Endodermal cell (in vitro differentiated cells): ENCODE data around the gene PADI3. TPM values are rescaled to one million over a fixed set of nuclear protein-coding genes. Genes with fewer than 3 reads are reported as not detected.
"Not testable (repeated sequence)": the region's sequence is repeated elsewhere in the genome, so short reads cannot be mapped to it uniquely, and the experiment has no call there.

Source experiments
- DNase-seq: peaks from one replicate; pipeline ENCODE4 v3.0.0-alpha.2; 2017
- H3K27ac ChIP-seq: 2 replicates; pipeline ENCODE4 v1.5.1; 2013; ENCODE audit warnings: mild to moderate bottlenecking, low read depth, low read length, moderate library complexity
- H3K27me3 ChIP-seq: 2 replicates; pipeline ENCODE4 v1.6.1; 2013; ENCODE audit warnings: mild to moderate bottlenecking, low read length, moderate library complexity; ENCODE audit not compliant: insufficient read depth, control insufficient read depth, poor library complexity, severe bottlenecking
- H3K36me3 ChIP-seq: 2 replicates; pipeline ENCODE4 v1.7.0; 2013; ENCODE audit warnings: mild to moderate bottlenecking, low read length, moderate library complexity; ENCODE audit not compliant: control insufficient read depth, insufficient read depth
- H3K4me1 ChIP-seq: one replicate; pipeline ENCODE4 v1.7.0; 2013; ENCODE audit warnings: low read length; ENCODE audit not compliant: control insufficient read depth, insufficient read depth
- H3K4me3 ChIP-seq: 2 replicates; pipeline ENCODE4 v1.5.1; 2013; ENCODE audit warnings: mild to moderate bottlenecking, low read length, moderate library complexity
- H3K9ac ChIP-seq: 2 replicates; pipeline ENCODE4 v1.6.1; 2013; ENCODE audit warnings: mild to moderate bottlenecking, low read length, moderate library complexity; ENCODE audit not compliant: poor library complexity, severe bottlenecking; ENCODE audit errors: extremely low read depth
- H3K9me3 ChIP-seq: 2 replicates; pipeline ENCODE4 v1.6.1; 2013; ENCODE audit warnings: mild to moderate bottlenecking, low read length, moderate library complexity; ENCODE audit not compliant: control insufficient read depth
- H3K27ac Mint-ChIP-seq: 2 replicates; pipeline ENCODE4 v1.8.0; 2020; ENCODE audit warnings: mixed read lengths
- H3K27me3 Mint-ChIP-seq: 2 replicates; pipeline ENCODE4 v1.8.0; 2021; ENCODE audit warnings: mild to moderate bottlenecking, mixed read lengths; ENCODE audit not compliant: insufficient read depth
- H3K36me3 Mint-ChIP-seq: 2 replicates; pipeline ENCODE4 v1.8.0; 2020; ENCODE audit warnings: low read depth, mixed read lengths
- H3K4me1 Mint-ChIP-seq: 2 replicates; pipeline ENCODE4 v1.8.0; 2020; ENCODE audit warnings: mixed read lengths
- H3K4me3 Mint-ChIP-seq: 2 replicates; pipeline ENCODE4 v1.8.0; 2020; ENCODE audit warnings: mild to moderate bottlenecking, moderate library complexity, mixed read lengths
- H3K9me3 Mint-ChIP-seq: 2 replicates; pipeline ENCODE4 v1.8.0; 2020; ENCODE audit warnings: mild to moderate bottlenecking, mixed read lengths
- WGBS, 2 experiments: methylation state at CpG; one replicate each; pipeline versions ENCODE4 v1.1.5 to v1.1.7; 2013; ENCODE audit warnings: missing lambda C conversion rate in 2 of 2, mixed read lengths in 1 of 2; ENCODE audit not compliant: insufficient coverage in 1 of 2, insufficient read length in 1 of 2; 5-methylcytosine and 5-hydroxymethylcytosine counted together
- total RNA-seq, 2 donors: library from RNA; stranded (reverse); fragmentation: NEBNext Ultra II Directional in 1 of 2; extraction: Animal tissue kit (Norgen Biotek cat#: 25700) in 1 of 2; gene quantifications; 2 replicates in 1 of 2; 3 replicates in 1 of 2; pipeline ENCODE4 v1.2.1, GENCODE V29; 2021
- TF ChIP-seq, protein P1 (sequence below): fragments of 200-600 bp; sonication (generic); conservative IDR thresholded peaks from 2 replicates; pipeline ENCODE4 v1.5.0; 2021; ENCODE audit warnings: antibody characterized with exemption, mild to moderate bottlenecking

PADI3 gene
- total RNA-seq, 2 donors from 2014 or later, result 0.29 to 0.33 TPM

GRCh38 chr1:17319561-17320350 lies 70.9 kb downstream of the PADI3 start:
- H3K4me3 Mint-ChIP-seq, result no peak overlapping the region
- H3K4me1 ChIP-seq, result no peaks in the 10 kb centered on the region
- no peaks in the 10 kb centered on the region for H3K27me3 ChIP-seq
- no peaks in the 10 kb centered on the region for H3K4me1 Mint-ChIP-seq
- H3K27ac ChIP-seq, result no peak overlapping the region
- TF ChIP-seq, protein P1, sequence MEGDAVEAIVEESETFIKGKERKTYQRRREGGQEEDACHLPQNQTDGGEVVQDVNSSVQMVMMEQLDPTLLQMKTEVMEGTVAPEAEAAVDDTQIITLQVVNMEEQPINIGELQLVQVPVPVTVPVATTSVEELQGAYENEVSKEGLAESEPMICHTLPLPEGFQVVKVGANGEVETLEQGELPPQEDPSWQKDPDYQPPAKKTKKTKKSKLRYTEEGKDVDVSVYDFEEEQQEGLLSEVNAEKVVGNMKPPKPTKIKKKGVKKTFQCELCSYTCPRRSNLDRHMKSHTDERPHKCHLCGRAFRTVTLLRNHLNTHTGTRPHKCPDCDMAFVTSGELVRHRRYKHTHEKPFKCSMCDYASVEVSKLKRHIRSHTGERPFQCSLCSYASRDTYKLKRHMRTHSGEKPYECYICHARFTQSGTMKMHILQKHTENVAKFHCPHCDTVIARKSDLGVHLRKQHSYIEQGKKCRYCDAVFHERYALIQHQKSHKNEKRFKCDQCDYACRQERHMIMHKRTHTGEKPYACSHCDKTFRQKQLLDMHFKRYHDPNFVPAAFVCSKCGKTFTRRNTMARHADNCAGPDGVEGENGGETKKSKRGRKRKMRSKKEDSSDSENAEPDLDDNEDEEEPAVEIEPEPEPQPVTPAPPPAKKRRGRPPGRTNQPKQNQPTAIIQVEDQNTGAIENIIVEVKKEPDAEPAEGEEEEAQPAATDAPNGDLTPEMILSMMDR, result no peak
- no peak overlapping the region for H3K9ac ChIP-seq
- peaks cover 14% of the 10 kb centered on the region for H3K9me3 Mint-ChIP-seq
- H3K9me3 ChIP-seq, result peaks cover 12% of the 10 kb centered on the region
- no peak for DNase-seq
- H3K27ac Mint-ChIP-seq, result no peak overlapping the region
- H3K27me3 Mint-ChIP-seq, result peaks cover 3% of the 10 kb centered on the region
- H3K4me3 ChIP-seq, result no peak overlapping the region
- 90 to 92% methylated on average over 10 to 11 of the region's 11 CpGs for WGBS, 2 experiments
- H3K36me3 Mint-ChIP-seq, result no peaks in the 10 kb centered on the region
- H3K36me3 ChIP-seq, result no peaks in the 10 kb centered on the region

DNA sequence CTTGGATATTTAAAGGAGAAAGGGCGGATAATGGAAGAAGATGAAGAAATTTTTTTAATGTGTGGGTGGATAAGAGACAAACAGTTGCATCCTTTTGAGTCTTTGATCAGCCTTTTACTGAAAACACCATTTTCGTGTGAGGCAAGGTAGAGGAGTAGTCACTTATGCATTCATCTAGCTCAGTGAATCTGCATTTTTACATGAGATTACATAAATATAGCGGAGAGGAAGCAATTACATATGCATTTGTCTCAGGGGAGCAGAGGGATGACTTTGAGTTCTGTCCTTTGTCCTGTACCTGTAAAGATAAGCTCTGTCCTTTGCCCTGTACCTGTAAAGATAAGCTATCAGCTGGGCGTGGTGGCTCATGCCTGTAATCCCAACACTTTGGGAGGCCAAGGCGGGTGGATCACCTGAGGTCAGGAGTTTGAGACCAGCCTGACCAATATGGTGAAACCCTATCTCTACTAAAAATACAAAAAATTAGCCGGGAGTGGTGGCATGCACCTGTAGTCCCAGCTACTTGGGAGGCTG lies 73.0 kb downstream of the PADI3 start:
- not testable (repeated sequence) for H3K36me3 ChIP-seq, DNase-seq, H3K4me3 Mint-ChIP-seq, H3K9ac ChIP-seq, H3K27me3 Mint-ChIP-seq, H3K27me3 ChIP-seq, H3K4me3 ChIP-seq, H3K4me1 Mint-ChIP-seq, H3K36me3 Mint-ChIP-seq, H3K4me1 ChIP-seq, H3K27ac ChIP-seq, H3K27ac Mint-ChIP-seq
- peaks cover 14% of the 10 kb centered on the region for H3K9me3 ChIP-seq
- 86 to 90% methylated on average over 4 to 6 of the region's 6 CpGs for WGBS, 2 experiments
- peaks cover 15% of the 10 kb centered on the region for H3K9me3 Mint-ChIP-seq

- 75 to 100% methylated on average over 2 to 4 of the region's 5 CpGs for WGBS, 2 experiments
These were observed 80.0 kb downstream of the PADI3 start for GRCh38 chr1:17328855-17329254.

More at GRCh38 chr1:17328855-17329254, 80.0 kb downstream of the PADI3 start:
- Histone ChIP-seq H3K9me3 (peaks cover 5% of the 10 kb centered on the region), H3K36me3 (no peaks in the 10 kb centered on the region), H3K9ac (no peak overlapping the region), H3K27ac (no peak overlapping the region), H3K4me3 (no peak overlapping the region), H3K4me1 (no peaks in the 10 kb centered on the region), H3K27me3 (no peaks in the 10 kb centered on the region)
- Mint-ChIP-seq H3K4me1 (no peaks in the 10 kb centered on the region), H3K27me3 (peaks cover 11% of the 10 kb centered on the region), H3K9me3 (peaks cover 10% of the 10 kb centered on the region), H3K4me3 (no peak overlapping the region), H3K36me3 (no peaks in the 10 kb centered on the region), H3K27ac (no peak overlapping the region)
- TF ChIP-seq, protein P1, result no peak
- DNase-seq, result no peak
